Renal cortex interstitium (tissue), 11 donors: Measurements from ENCODE around the gene MORC1. TPM values are rescaled to one million over a fixed set of nuclear protein-coding genes. Genes with fewer than 3 reads are reported as not detected.
A peak's percentile ranks its signal among the peaks of the same experiment; 100 is the strongest.

Source experiments
- DNase-seq, 11 donors: peaks; one replicate each; pipeline ENCODE4 v3.0.0-alpha.2; 2013; ENCODE audit warnings: low read depth in 9 of 11, low spot score in 4 of 11; ENCODE audit errors: extremely low read depth in 1 of 11
- polyA plus RNA-seq, 3 donors: library from polyadenylated mRNA; unstranded; fragments of 120-200 nt; gene quantifications; one replicate each; pipeline ENCODE4 v1.2.1, GENCODE V29; 2013; ENCODE audit not compliant: insufficient read length in 3 of 3

The MORC1 gene
- polyA plus RNA-seq, 3 donors: 0.57 to 0.78 (median 0.59) TPM

DNA sequence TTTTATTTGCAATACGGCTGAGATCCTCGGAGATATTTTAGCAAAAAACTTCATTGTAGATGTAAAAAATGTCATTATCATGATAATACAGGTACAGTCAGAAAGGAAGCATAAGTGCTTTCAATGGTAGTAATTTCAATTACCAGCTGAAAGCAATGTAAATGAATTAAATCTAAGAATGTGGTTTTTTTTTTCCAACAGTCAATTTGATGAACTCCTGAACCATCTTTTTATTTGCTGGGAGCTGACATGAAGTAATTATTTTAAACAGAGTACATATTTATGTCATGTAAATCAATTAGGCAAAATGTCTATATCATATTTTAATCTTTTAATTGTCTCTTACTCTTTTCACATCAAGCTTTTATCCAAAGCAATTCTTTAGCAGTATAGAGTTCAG is 70.6 kb downstream of the MORC1 start:
- no peak for DNase-seq

DNA sequence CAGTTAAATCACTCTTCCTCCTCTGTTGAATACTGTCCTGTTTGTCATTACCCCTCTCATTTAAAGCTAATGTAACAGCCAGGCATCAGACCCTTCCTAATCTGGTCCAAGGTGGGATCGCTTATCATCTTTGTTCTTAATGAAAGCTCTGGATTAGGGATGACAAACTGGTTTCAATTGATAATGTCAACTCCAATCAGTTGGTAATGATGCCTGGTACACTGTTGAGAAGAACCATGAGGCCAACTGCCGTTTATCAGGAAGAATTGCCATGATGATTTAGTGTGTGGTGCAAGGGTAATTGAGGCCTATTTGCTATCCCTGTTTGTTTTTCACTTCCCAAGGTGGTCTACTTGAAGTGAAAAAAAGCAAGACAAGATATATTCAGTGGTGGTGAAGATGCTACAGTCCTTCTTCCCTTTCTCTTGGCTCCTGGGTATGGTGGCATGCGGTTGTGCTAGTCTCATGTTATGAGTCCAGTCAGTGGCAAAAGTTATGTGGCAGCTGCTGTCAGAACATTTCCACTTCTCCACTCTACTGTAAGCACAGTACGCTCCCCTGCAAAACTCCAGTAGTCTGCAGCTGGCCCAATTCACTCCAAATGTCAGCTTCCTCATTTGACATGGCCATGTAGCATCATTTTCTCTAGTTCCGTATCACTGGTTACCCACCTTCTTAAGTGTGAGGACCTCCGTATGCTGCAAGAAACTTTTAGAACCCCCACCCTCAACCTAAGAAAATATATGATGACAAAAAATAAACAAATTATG is 72.5 kb downstream of the MORC1 start:
- no peak for DNase-seq

DNA sequence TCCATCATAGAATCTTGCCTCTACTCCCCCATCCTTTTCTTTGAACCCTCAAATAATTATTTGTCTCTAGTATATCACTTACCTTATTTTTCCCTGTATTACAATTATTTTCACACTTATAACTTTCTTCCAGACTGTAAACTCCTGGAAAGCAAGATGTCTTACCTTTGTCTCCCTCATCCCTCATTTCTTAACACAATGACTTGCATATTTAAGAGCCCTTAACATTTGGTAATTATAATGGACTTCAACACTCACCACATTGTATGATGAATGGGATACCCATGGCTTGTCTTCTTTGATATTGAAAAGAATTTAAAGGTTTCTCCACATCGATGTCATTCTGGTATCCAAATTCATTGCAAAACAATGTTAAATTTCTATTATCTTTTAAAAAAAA is 82.9 kb downstream of the MORC1 start:
- no peak for DNase-seq

DNA sequence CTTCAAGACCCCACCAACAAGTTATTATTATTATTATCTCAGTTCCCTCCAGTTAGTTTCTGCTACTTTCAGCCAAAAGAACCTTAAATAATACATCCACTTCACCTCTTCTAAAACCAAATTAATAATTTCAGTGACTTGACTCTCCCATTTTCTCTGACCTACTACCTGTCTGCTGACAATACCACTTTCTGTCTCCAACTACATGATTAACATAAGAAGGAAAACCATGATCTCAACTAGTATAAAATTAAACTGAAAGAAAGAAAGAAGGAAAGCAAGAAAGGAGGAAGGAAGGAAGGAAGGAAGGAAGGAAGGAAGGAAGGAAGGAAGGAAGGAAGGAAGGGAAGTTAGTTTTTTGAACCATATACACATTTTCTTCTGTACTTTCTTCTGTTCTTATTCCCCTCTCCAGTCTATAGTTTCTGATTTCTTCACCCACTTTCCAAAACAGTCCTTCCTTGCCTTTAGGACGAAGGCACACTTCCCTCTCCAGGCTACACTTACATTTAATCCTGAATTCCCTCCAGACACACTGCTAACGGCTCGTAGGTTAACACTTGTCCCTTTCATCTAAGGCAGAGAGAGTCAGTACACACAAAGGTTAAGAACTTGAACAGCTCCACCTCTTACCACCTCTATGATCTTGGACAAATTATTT is 84.8 kb downstream of the MORC1 start:
- no peak for DNase-seq

- DNase-seq: no peak
Measured at GRCh38 chr3:109028753-109029152, 89.2 kb downstream of the MORC1 start.

- DNase-seq: no peak
Measured at GRCh38 chr3:109026821-109027220, 91.1 kb downstream of the MORC1 start.

GRCh38 chr3:109025896-109026295 is 92.0 kb downstream of the MORC1 start:
- no peak for DNase-seq

- peak; percentile 10 to 66 (median 32) for DNase-seq
Measured at GRCh38 chr3:109023656-109024254, 94.2 kb downstream of the MORC1 start.

- DNase-seq: no peak
Measured at GRCh38 chr3:109023167-109023566, 94.8 kb downstream of the MORC1 start.

DNA sequence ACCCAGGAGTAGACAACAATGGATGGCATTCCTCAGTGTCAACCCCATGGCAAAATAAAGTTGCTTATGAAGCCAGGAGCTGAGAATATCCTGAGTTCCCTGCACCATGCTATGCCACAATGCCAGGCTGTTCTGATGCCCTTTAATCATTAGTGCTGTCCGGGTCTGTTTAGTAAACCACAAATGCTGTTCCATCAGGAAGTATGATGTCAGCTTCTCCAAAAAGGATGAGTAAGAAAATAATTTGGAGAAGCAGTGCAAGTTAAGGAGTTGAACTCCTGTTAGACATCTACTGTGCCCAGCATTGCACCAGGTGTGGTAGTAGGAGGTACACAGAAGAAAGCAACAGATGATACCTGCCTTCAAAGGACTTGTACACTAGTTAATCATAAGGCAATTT is 96.4 kb downstream of the MORC1 start:
- DNase-seq: no peak

GRCh38 chr3:109018828-109019227 is 99.1 kb downstream of the MORC1 start:
- DNase-seq: no peak

GRCh38 chr3:109005443-109005842 is 112.5 kb downstream of the MORC1 start:
- DNase-seq: no peak

- peak in 1 of 11 donors; percentile 21 for DNase-seq
Measured at GRCh38 chr3:108998436-108998835, 119.5 kb downstream of the MORC1 start.

DNA sequence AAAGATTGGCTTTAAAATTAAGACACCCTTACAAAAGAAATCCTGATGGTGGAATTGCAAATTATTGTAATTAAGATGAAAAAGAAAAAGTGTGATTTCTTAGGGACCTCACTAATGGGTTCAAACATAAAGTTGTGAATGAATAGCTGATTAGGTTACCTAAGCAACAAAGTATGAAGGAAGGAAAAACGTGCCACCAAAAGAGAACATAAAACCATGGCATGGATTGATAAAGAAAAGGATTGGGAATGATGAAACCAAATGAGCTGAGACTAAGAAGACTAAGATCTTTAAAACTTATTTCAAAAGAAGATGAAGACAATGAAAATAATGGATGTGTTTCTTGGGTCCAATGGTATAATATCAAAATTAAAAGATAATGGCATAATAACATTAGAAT is 132.1 kb downstream of the MORC1 start:
- no peak for DNase-seq

GRCh38 chr3:108983051-108983450 is 134.9 kb downstream of the MORC1 start:
- no peak for DNase-seq

- DNase-seq: no peak
Measured at GRCh38 chr3:108976058-108976457, 141.9 kb downstream of the MORC1 start.

- DNase-seq: no peak
Measured at GRCh38 chr3:108973019-108973418, 144.9 kb downstream of the MORC1 start.

- no peak for DNase-seq
Measured at GRCh38 chr3:108972482-108972881, 145.5 kb downstream of the MORC1 start.

- DNase-seq: no peak
Measured at GRCh38 chr3:108970561-108970960, 147.4 kb downstream of the MORC1 start.

GRCh38 chr3:108966773-108967172 is 151.2 kb downstream of the MORC1 start:
- no peak for DNase-seq
